HEK293T (cell line): ENCODE measurements around the gene HSPB9.

Source experiments
- CTCF ChIA-PET: fragments of 350-600 bp; formaldehyde crosslinking; extraction: SDS; loops from one replicate; lab custom pipeline; 2021; ENCODE audit warnings: antibody characterized with exemption, inconsistent platforms; lab: Yijun Ruan, JAX
- POLR2A ChIA-PET: fragments of 350-600 bp; formaldehyde crosslinking; extraction: SDS; loops from one replicate; lab custom pipeline; 2020; ENCODE audit warnings: antibody characterized with exemption, inconsistent platforms; lab: Yijun Ruan, JAX
- DNase-seq: peaks from one replicate; pipeline ENCODE4 v3.0.0; 2012; ENCODE audit warnings: mixed read lengths; ENCODE audit errors: extremely low spot score
- ARNT ChIP-seq: fragments of 450-650 bp; IDR thresholded peaks from 2 replicates; pipeline ENCODE4 v1.6.1; 2017; ENCODE audit warnings: mild to moderate bottlenecking
- BHLHE40 ChIP-seq: fragments of 450-650 bp; IDR thresholded peaks from 2 replicates; pipeline ENCODE4 v1.6.1; 2016; ENCODE audit warnings: mild to moderate bottlenecking, moderate library complexity, borderline replicate concordance
- CTBP1 ChIP-seq: fragments of 450-650 bp; IDR thresholded peaks from 2 replicates; pipeline ENCODE4 v1.6.1; 2016; ENCODE audit warnings: borderline replicate concordance
- ELF4 ChIP-seq: fragments of 450-650 bp; IDR thresholded peaks from 2 replicates; pipeline ENCODE4 v1.6.1; 2017; ENCODE audit warnings: antibody characterized with exemption
- FOXA1 ChIP-seq: fragments of 450-650 bp; IDR thresholded peaks from 2 replicates; pipeline ENCODE4 v1.6.1; 2016; ENCODE audit warnings: mild to moderate bottlenecking
- FOXK2 ChIP-seq: fragments of 450-650 bp; IDR thresholded peaks from 2 replicates; pipeline ENCODE4 v1.6.1; 2016; ENCODE audit warnings: mild to moderate bottlenecking
- FOXM1 ChIP-seq: fragments of 450-650 bp; IDR thresholded peaks from 2 replicates; pipeline ENCODE4 v1.6.1; 2017; ENCODE audit warnings: mild to moderate bottlenecking, borderline replicate concordance
- HDGF ChIP-seq: fragments of 450-650 bp; IDR thresholded peaks from 2 replicates; pipeline ENCODE4 v1.6.1; 2017; ENCODE audit warnings: antibody characterized with exemption, borderline replicate concordance
- L3MBTL2 ChIP-seq: fragments of 450-650 bp; conservative IDR thresholded peaks from 2 replicates; pipeline ENCODE4 v1.6.1; 2016; ENCODE audit warnings: mild to moderate bottlenecking
- LEF1 ChIP-seq: fragments of 450-650 bp; IDR thresholded peaks from 2 replicates; pipeline ENCODE4 v1.6.1; 2017; ENCODE audit warnings: mild to moderate bottlenecking, borderline replicate concordance
- NFRKB ChIP-seq: fragments of 450-650 bp; IDR thresholded peaks from 2 replicates; pipeline ENCODE4 v1.6.1; 2016; ENCODE audit warnings: mild to moderate bottlenecking, moderate library complexity
- PKNOX1 ChIP-seq: fragments of 450-650 bp; IDR thresholded peaks from 2 replicates; pipeline ENCODE4 v1.6.1; 2016
- SP1 ChIP-seq: fragments of 450-650 bp; IDR thresholded peaks from 2 replicates; pipeline ENCODE4 v1.6.1; 2017
- SUZ12 ChIP-seq: fragments of 450-650 bp; IDR thresholded peaks from 2 replicates; pipeline ENCODE4 v1.6.1; 2016; ENCODE audit warnings: mild to moderate bottlenecking
- TARDBP ChIP-seq: fragments of 450-650 bp; IDR thresholded peaks from 2 replicates; pipeline ENCODE4 v1.6.1; 2016
- ZNF384 ChIP-seq: fragments of 450-650 bp; IDR thresholded peaks from 2 replicates; pipeline ENCODE4 v1.6.1; 2016

The HSPB9 gene

GRCh38 chr17:42092939-42093338, 29.7 kb upstream of the HSPB9 start:
- ChIA-PET POLR2A (no interaction called here), CTCF (interaction anchor here (0.6 to 1.4 kb wide), 3 partner anchors 12 to 184 kb away, joined by 3 to 4 read pairs (median 3); no protein-coding TSS in a partner anchor)
- DNase-seq, result no peak
- no peak for TF ChIP-seq TARDBP
- TF ChIP-seq HDGF, result no peak
- TF ChIP-seq LEF1, result no peak
- no peak for TF ChIP-seq NFRKB
- no peak for TF ChIP-seq ELF4
- no peak for TF ChIP-seq SP1
- TF ChIP-seq FOXK2, result no peak

GRCh38 chr17:42094375-42095069, 28.1 kb upstream of the HSPB9 start:
- TF ChIP-seq BHLHE40 (no peak), HDGF (no peak), TARDBP (no peak), FOXM1 (no peak), L3MBTL2 (no peak), SUZ12 (no peak)
- ChIA-PET CTCF (interaction anchor here (0.6 kb wide), 1 partner anchor 208 kb away, joined by 3 read pairs; no protein-coding TSS in a partner anchor), POLR2A (interaction anchor here (1.5 kb wide), 1 partner anchor 76 kb away, joined by 4 read pairs; no protein-coding TSS in a partner anchor)
- DNase-seq, result no peak

- TF ChIP-seq ARNT (no peak), SP1 (no peak), CTBP1 (no peak), FOXM1 (no peak), ELF4 (no peak), TARDBP (no peak)
- CTCF ChIA-PET, result interaction anchor here (2.2 kb wide), 1 partner anchor 28 kb away, joined by 11 read pairs; no protein-coding TSS in a partner anchor
These were observed 26.1 kb upstream of the HSPB9 start for GRCh38 chr17:42096360-42097111.

GRCh38 chr17:42097691-42098631, 24.6 kb upstream of the HSPB9 start, which contains the start of gene ZNF385C:
TSS of gene ZNF385C (minus strand) at chr17:42098473. CDS start at chr17:42063056, 35,417 bp downstream.
- DNase-seq, result no peak

More at GRCh38 chr17:42096360-42097111, 26.1 kb upstream of the HSPB9 start:
- DNase-seq, result no peak
- POLR2A ChIA-PET, result interaction anchor here (0.6 to 1.5 kb wide), 3 partner anchors 24 to 79 kb away, joined by 3 to 4 read pairs (median 4); partner anchors contain the start of genes DNAJC7 and KAT2A

GRCh38 chr17:42098730-42099399, 23.7 kb upstream of the HSPB9 start:
- ChIA-PET CTCF (interaction anchor here (0.6 to 1.4 kb wide), 3 partner anchors 8 to 31 kb away, joined by 3 read pairs; no protein-coding TSS in a partner anchor), POLR2A (interaction anchor here (0.9 to 2.2 kb wide), 7 partner anchors 12 to 82 kb away, joined by 3 to 14 read pairs (median 3); partner anchors contain the start of genes DNAJC7 and NKIRAS2)
- no peak for TF ChIP-seq TARDBP
- no peak for TF ChIP-seq BHLHE40
- no peak for DNase-seq

More at GRCh38 chr17:42097691-42098631, 24.6 kb upstream of the HSPB9 start, which contains the start of gene ZNF385C:
- CTCF ChIA-PET, result interaction anchor here (0.6 to 2.2 kb wide), 7 partner anchors 9 to 61 kb away, joined by 3 to 11 read pairs (median 3); no protein-coding TSS in a partner anchor
- POLR2A ChIA-PET, result interaction anchor here (1.0 to 2.2 kb wide), 4 partner anchors 11 to 81 kb away, joined by 3 to 14 read pairs (median 6); partner anchors contain the start of genes DNAJC7 and NKIRAS2
- TF ChIP-seq NFRKB (no peak), BHLHE40 (no peak), SUZ12 (no peak), ARNT (no peak), L3MBTL2 (no peak), FOXM1 (no peak), ELF4 (no peak), CTBP1 (no peak), HDGF (no peak), TARDBP (no peak), ZNF384 (no peak), LEF1 (no peak), FOXK2 (no peak), FOXA1 (no peak), SP1 (no peak), PKNOX1 (no peak)
